ENCODE results near the gene ABCB8.

ABCB8 gene

DNA sequence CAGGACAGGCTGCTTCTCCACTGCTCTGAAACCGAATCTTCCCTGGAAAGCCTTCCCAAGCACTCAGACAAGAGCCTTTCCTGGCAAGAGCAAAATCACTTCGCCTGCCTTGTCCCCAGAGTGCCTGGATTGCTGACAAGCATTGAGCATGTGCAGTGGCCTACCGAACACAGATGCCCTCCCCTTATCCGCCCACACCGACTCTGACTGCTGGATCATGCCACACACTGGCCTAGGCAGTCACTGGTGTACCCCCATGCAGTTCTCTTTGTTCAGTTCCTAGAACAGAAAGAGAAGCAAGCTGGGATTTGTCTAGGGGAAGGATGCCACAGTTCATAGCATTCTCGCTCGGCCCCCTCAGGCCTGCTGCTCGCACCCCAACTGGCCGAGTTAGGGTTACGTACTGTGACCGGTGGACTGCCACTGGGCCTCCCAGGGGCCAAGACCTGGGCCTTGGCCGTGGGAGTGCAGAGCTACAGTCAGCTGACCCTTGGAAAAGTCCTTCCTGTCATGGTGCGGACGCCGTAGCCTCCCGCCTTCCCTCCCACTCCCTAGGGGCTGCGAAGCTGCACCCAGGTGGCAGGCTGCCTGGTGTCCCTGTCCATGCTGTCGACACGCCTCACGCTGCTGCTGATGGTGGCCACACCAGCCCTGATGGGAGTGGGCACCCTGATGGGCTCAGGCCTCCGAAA lies 6.9 kb downstream of the ABCB8 start:
- Histone ChIP-seq H3K4me2 (ENCODE audit: low read length) (no peak overlapping the region), H3K4me3 (ENCODE audit: low read depth, low read length) (no peak overlapping the region), H2AFZ (no peak overlapping the region), H3K27ac (no peak overlapping the region), H3K9me3 (ENCODE audit: control insufficient read depth, low read length) (no peaks in the 10 kb centered on the region), H3K27me3 (ENCODE audit: control insufficient read depth, insufficient read depth, low read length) (no peaks in the 10 kb centered on the region), H3K79me2 (peaks cover 19% of the 10 kb centered on the region), H3K4me1 (no peaks in the 10 kb centered on the region), H3K9ac (no peak overlapping the region), H3K36me3 (ENCODE audit: control insufficient read depth, insufficient read depth, low read length) (no peaks in the 10 kb centered on the region)
- TF ChIP-seq, protein P1, sequence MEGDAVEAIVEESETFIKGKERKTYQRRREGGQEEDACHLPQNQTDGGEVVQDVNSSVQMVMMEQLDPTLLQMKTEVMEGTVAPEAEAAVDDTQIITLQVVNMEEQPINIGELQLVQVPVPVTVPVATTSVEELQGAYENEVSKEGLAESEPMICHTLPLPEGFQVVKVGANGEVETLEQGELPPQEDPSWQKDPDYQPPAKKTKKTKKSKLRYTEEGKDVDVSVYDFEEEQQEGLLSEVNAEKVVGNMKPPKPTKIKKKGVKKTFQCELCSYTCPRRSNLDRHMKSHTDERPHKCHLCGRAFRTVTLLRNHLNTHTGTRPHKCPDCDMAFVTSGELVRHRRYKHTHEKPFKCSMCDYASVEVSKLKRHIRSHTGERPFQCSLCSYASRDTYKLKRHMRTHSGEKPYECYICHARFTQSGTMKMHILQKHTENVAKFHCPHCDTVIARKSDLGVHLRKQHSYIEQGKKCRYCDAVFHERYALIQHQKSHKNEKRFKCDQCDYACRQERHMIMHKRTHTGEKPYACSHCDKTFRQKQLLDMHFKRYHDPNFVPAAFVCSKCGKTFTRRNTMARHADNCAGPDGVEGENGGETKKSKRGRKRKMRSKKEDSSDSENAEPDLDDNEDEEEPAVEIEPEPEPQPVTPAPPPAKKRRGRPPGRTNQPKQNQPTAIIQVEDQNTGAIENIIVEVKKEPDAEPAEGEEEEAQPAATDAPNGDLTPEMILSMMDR (IDR thresholded peaks at IDR 0.05): no peak

DNA sequence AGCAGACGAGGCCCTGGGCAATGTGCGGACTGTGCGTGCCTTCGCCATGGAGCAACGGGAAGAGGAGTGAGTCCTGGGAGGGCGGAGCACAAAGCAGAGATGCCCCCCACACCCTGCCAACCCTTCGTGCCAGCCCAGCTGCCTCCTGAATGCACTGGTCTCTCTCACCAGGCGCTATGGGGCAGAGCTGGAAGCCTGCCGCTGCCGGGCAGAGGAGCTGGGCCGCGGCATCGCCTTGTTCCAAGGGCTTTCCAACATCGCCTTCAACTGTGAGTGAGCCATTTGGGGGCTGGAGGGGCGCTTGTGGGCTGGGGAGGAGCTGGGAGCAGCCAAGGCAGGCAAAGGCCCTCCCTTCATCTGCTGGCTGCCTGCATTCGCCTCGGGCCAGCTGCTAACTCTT lies 7.7 kb downstream of the ABCB8 start:
- H3K79me2 ChIP-seq: peaks cover 14% of the 10 kb centered on the region
- H3K4me3 ChIP-seq (ENCODE audit: low read depth, low read length): no peak overlapping the region
- H3K4me1 ChIP-seq: no peaks in the 10 kb centered on the region
- TF ChIP-seq, protein P1 (IDR thresholded peaks at IDR 0.05): no peak
- no peaks in the 10 kb centered on the region for H3K36me3 ChIP-seq (ENCODE audit: control insufficient read depth, insufficient read depth, low read length)
- no peak overlapping the region for H3K27ac ChIP-seq
- H3K27me3 ChIP-seq (ENCODE audit: control insufficient read depth, insufficient read depth, low read length): no peaks in the 10 kb centered on the region
- H3K9ac ChIP-seq: no peak overlapping the region
- no peaks in the 10 kb centered on the region for H3K9me3 ChIP-seq (ENCODE audit: control insufficient read depth, low read length)
- no peak overlapping the region for H2AFZ ChIP-seq
- H3K4me2 ChIP-seq (ENCODE audit: low read length): no peak overlapping the region

DNA sequence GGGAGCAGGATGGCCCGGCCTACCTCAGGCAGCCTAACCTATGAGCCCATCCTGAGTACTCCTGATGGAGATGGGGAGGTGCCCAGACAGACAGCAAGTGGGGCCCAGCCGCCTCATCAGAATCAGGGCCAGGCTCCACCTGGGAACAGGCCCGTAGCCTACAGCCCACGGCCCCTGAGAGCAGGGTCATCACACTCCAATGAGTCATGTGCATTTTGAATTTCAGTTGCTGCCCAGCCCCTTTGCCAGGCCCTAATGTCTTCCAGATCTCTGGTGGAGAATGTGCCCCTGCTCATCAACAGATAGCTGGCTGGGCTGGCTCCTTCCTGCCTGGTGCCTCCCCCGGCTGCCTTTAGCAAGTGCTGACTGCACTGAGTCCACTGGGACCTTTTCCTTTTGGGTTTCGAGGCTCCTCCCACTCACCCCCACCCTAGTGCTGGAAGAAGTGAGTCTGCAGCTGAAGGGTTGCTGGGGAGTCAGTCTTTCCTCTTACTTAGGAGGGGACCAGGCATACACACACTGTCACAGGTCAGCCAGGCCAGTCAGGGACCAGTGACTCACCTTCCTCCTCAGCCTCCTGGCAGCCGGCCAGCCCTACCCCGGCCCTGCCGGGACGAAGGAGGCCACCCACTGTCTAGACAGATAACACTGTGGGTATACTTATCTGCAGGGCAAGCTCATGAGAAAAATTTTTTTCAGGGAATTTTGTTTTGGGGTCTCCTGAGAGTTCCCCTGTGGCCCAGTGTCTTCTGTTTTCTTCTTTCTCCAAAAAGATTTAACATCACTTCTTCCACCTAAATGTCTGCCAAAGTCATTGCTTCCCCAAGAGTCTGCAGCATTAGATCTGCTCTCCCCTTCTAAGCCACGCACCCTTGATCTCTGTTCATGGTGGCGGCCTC lies 10.9 kb downstream of the ABCB8 start:
- H3K36me3 ChIP-seq (ENCODE audit: control insufficient read depth, insufficient read depth, low read length): no peaks in the 10 kb centered on the region

DNA sequence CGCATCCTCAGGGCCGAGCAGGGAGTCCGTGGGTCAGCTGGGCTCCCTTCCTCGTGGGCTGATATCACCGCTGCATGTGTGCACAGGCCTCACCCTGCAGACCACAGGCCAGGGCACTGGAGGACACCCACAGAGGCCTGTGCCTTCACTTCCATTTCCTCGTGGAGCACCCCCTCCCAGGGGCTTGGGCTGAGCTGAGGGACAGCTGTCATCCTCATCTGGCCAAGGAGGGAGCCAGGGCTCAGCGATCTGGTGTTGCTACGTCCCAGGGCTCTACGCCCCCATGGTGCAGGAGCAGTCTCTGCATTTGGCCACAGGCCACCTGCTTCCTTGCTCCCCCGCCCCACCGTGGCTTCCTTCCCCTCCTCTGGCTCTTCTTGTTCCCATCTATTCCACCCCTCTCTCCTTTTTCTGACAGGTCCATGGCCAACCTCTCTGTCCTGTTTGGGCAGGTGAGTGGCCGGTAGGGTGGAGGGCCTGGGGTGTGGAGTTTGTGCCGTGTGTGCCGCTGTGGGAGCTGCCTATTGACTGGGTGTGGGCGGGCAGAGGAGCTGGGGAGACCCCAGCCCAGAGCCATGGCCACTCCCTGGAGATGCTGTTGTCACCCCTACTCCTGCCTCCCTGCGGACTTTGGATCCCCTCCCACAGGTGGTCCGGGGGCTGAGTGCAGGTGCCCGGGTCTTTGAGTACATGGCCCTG lies 11.7 kb downstream of the ABCB8 start:
- Histone ChIP-seq H3K4me1 (no peaks in the 10 kb centered on the region), H3K9me3 (ENCODE audit: control insufficient read depth, low read length) (no peaks in the 10 kb centered on the region), H3K27me3 (ENCODE audit: control insufficient read depth, insufficient read depth, low read length) (no peaks in the 10 kb centered on the region), H3K27ac (no peak overlapping the region), H3K36me3 (ENCODE audit: control insufficient read depth, insufficient read depth, low read length) (no peaks in the 10 kb centered on the region), H3K4me2 (ENCODE audit: low read length) (no peak overlapping the region), H3K9ac (no peak overlapping the region), H2AFZ (no peak overlapping the region), H3K4me3 (ENCODE audit: low read depth, low read length) (no peak overlapping the region), H3K79me2 (peaks cover 2% of the 10 kb centered on the region)
- TF ChIP-seq, protein P1 (IDR thresholded peaks at IDR 0.05): no peak

More for the DNA sequence above, 10.9 kb downstream of the ABCB8 start:
- Histone ChIP-seq H3K27ac (no peak overlapping the region), H3K79me2 (peaks cover 3% of the 10 kb centered on the region), H3K4me2 (ENCODE audit: low read length) (no peak overlapping the region), H3K9ac (no peak overlapping the region), H3K4me1 (no peaks in the 10 kb centered on the region), H3K27me3 (ENCODE audit: control insufficient read depth, insufficient read depth, low read length) (no peaks in the 10 kb centered on the region), H2AFZ (no peak overlapping the region), H3K4me3 (ENCODE audit: low read depth, low read length) (no peak overlapping the region), H3K9me3 (ENCODE audit: control insufficient read depth, low read length) (no peaks in the 10 kb centered on the region)
- TF ChIP-seq, protein P1 (IDR thresholded peaks at IDR 0.05): no peak
